D721Med (cell line): ENCODE results near the gene S1PR2.

ENCODE experiments used
- DNase-seq: peaks from one replicate; pipeline ENCODE4 v3.0.0; 2011; ENCODE audit warnings: low spot score; ENCODE audit not compliant: insufficient read length
- FAIRE-seq: peaks from 2 replicates; lab custom pipeline; 2011; peaks lifted over from hg19 to GRCh38; lab: Jason Lieb, UNC
- CTCF ChIP-seq: IDR thresholded peaks from 2 replicates; pipeline ENCODE4 v1.5.1; 2012; ENCODE audit warnings: mild to moderate bottlenecking, control low read depth; ENCODE audit not compliant: insufficient read depth; ENCODE audit errors: missing control alignments

The S1PR2 gene

GRCh38 chr19:10220695-10221094 is 10.4 kb downstream of the S1PR2 start:
- no peak for TF ChIP-seq CTCF
- FAIRE-seq, result no peak

GRCh38 chr19:10219678-10220077 is 11.5 kb downstream of the S1PR2 start:
- FAIRE-seq (no peak), DNase-seq (no peak)
- peak; percentile 15 for TF ChIP-seq CTCF

More at GRCh38 chr19:10220695-10221094, 10.4 kb downstream of the S1PR2 start:
- no peak for DNase-seq

GRCh38 chr19:10217085-10217484 is 14.0 kb downstream of the S1PR2 start:
- no peak for DNase-seq
- FAIRE-seq, result no peak

GRCh38 chr19:10214784-10215183 is 16.3 kb downstream of the S1PR2 start:
- no peak for DNase-seq
- FAIRE-seq, result no peak
- TF ChIP-seq CTCF, result no peak

More at GRCh38 chr19:10217085-10217484, 14.0 kb downstream of the S1PR2 start:
- TF ChIP-seq CTCF, result no peak

- no peak for DNase-seq
These were observed 19.4 kb downstream of the S1PR2 start for GRCh38 chr19:10211691-10212090.

GRCh38 chr19:10211061-10211460 is 20.1 kb downstream of the S1PR2 start:
- TF ChIP-seq CTCF, result no peak
- no peak for FAIRE-seq
- DNase-seq, result no peak

More at GRCh38 chr19:10211691-10212090, 19.4 kb downstream of the S1PR2 start:
- no peak for TF ChIP-seq CTCF
- FAIRE-seq, result no peak

GRCh38 chr19:10209315-10209714 is 21.8 kb downstream of the S1PR2 start:
- FAIRE-seq, result no peak
- TF ChIP-seq CTCF, result no peak
- no peak for DNase-seq
